Omental fat pad (tissue), 4 donors: Measurements from ENCODE around the gene LURAP1L. TPM values are rescaled to one million over a fixed set of nuclear protein-coding genes. Genes with fewer than 3 reads are reported as not detected.
A peak's percentile ranks its signal among the peaks of the same experiment; 100 is the strongest.

Experiments used
- ATAC-seq: fragments of 150-250 bp; one replicate; pipeline ENCODE4 v1.9.1; 2016; ENCODE audit warnings: mild to moderate bottlenecking, moderate library complexity; ENCODE audit not compliant: low FRiP score
- DNase-seq: peaks from one replicate; pipeline ENCODE4 v3.0.0-alpha.2; 2019; ENCODE audit warnings: low spot score
- total RNA-seq, 4 donors: library from RNA; depleted of rRNA; stranded (reverse); fragments of >200 nt; gene quantifications; one replicate each; pipeline ENCODE4 v1.1.0, GENCODE V29; 2016
- TF ChIP-seq, protein P1 (sequence below), 3 donors: fragments of 450-650 bp; IDR thresholded peaks; one replicate each; pipeline ENCODE4 v1.5.1; 2016 to 2017; ENCODE audit warnings: antibody characterized with exemption in 3 of 3, mild to moderate bottlenecking in 3 of 3, moderate library complexity in 2 of 3

The LURAP1L gene
- total RNA-seq, 4 donors from 2014 or later, result 7.6 to 23.3 (median 12.5) TPM

DNA sequence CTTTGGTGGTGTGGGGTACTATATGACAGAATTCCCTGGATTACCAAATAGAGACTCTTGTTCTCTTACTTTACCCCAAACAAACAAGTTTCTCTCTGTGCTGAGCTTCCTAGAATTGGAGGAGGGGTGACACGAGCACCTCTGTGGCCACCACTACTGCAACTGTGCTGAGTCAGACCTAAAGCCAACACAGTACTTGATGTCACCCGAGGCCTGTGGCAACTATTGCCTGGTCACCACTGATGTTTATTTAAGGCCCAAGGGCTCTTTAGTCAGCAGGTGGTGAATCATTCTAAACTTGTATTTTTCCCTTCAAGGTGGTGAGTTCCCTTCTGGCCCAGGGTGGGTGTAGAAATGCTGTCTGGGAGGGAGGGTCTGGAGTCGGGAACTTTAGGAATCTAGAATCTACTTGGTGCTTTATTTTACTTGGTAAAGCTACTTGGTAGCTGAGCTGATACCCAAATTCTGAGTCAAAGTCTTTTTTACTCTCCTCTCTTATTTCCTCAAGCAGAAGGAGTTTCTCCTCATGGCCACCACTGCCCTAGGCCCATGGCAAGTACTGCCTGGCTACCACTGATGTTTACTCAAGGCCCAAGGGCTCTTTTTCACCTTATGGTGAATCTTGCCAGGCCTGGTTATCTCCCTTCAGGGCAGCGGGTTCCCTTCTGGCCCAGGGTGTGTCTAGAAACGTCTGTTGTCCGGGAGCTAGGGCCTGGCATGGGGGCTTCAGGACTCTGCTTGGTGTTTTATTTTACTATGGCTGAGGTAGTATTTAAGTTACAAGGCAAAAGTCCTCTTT is 9.8 kb downstream of the LURAP1L start:
- no peak for DNase-seq
- peak; percentile 73 for ATAC-seq

DNA sequence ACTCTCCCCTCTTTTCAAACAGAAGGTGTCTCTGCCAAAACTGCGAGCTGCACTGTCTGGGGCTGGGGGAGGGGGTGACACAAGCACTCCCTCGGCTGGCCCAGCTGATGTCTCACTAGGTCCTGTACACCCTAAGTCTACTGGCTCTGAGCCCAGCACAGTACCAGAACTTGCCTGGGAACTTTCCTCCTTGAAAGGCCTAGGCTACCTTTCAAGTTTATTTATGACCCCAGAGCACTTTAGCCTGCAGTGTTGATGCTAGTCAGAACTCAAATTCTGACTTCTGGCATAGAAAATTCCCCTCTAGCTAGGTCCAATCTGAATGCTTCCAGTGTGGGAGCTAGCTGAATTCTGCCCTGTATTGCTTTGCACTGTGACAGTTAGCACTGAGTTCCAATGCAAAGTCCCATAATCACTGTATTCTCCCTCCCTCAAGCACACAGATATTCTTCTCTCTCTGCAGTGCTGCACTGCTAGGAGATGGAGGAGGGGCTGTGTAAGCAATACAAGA is 10.5 kb downstream of the LURAP1L start:
- DNase-seq (no peak), ATAC-seq (peak; percentile 39)
- TF ChIP-seq, protein P1, sequence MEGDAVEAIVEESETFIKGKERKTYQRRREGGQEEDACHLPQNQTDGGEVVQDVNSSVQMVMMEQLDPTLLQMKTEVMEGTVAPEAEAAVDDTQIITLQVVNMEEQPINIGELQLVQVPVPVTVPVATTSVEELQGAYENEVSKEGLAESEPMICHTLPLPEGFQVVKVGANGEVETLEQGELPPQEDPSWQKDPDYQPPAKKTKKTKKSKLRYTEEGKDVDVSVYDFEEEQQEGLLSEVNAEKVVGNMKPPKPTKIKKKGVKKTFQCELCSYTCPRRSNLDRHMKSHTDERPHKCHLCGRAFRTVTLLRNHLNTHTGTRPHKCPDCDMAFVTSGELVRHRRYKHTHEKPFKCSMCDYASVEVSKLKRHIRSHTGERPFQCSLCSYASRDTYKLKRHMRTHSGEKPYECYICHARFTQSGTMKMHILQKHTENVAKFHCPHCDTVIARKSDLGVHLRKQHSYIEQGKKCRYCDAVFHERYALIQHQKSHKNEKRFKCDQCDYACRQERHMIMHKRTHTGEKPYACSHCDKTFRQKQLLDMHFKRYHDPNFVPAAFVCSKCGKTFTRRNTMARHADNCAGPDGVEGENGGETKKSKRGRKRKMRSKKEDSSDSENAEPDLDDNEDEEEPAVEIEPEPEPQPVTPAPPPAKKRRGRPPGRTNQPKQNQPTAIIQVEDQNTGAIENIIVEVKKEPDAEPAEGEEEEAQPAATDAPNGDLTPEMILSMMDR (IDR thresholded peaks at IDR 0.05), result no peak

More for the DNA sequence above, 9.8 kb downstream of the LURAP1L start:
- TF ChIP-seq, protein P1 (IDR thresholded peaks at IDR 0.05), result no peak

DNA sequence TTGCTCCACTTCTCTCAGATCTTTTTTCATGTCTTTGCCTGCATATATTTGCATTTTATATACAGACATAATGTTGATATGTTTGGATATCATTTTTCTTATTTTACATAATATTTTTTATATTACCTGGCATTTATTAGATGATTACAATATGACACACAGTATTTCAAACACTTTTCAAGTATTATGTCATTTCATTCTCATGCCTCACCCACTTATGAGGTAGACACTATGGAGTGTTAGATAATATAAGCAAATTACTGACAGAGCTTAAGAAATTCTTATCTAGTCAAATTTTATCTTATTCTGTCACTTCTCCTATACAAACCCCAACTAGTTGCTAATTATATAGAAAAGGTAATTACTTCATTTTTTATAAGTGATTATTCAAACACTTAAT is 11.1 kb downstream of the LURAP1L start:
- no peak for ATAC-seq
- TF ChIP-seq, protein P1 (IDR thresholded peaks at IDR 0.05), result no peak

DNA sequence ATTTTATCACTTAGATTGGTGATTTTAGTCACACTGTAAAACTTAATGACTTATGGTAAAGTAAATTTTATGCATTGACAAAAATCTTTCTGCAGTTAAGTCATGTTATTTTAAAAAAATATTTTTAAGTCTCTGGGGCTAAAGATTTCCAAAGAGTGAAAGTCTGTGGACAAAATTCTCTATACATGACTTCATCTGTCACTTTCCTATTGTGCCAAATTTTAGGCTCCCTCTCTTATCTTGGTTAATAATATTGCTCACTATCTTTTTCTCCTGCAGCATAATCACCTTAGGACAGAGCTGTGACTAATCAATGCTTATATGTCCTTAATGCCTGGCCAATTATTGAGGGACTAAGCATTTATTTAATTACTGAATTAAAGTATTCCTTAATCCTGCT is 15.2 kb downstream of the LURAP1L start:
- DNase-seq (no peak), ATAC-seq (no peak)
- TF ChIP-seq, protein P1 (IDR thresholded peaks at IDR 0.05), result no peak

More for the DNA sequence above, 11.1 kb downstream of the LURAP1L start:
- no peak for DNase-seq

DNA sequence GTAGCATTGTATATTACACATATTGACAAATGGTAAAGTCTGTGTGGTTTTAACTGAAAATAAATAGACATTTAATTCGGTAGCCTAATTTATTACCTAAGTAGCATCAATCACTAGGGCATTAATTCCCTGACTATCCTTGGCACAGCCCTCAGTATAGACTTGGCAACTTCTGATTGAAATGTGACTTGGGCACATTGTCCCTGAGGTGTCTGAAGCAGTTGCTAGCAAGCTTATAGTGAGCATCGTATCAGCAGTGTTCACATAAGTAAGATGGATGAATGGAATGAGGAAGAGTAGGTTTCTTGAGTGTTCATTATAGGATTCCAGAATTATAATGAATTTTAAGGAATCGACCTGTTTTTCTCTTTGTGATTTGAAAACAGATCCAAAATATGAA is 16.1 kb downstream of the LURAP1L start:
- TF ChIP-seq, protein P1 (IDR thresholded peaks at IDR 0.05), result no peak
- no peak for DNase-seq
- ATAC-seq, result no peak

DNA sequence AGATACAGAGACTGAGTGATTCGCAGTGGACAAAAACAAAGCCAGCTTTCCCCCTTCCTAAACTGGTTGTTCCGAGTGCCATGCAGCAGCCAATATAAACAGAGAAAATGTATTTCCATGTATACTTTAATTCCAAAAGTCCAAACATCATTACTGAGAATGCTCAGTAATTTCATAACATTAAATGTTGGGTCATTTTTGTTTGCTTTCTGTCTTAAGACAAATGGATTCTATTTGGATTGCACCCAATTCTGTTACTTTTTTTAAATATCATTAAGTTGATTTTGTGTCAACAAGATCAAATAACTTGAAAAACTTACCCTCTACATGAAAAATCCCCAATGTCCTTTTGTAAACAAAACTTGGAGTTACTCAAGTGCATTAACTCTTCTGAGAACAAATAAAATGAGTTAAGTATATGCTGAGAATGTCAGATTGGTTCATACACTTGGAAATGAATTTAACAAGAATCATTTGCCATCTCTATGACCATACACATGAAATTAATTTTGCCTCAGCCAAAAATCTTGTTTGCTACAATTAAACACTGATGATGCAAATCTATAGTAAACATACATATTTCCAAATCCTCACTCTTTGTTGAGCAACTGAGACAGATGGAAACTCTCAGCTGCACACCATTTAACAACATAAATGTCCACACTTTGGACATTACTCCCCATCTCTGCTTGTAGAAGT is 19.4 kb downstream of the LURAP1L start:
- DNase-seq, result no peak
- ATAC-seq, result peak; percentile 44
- TF ChIP-seq, protein P1 (IDR thresholded peaks at IDR 0.05), result no peak
